Measurements from ENCODE around the gene CBLB.

CBLB gene

DNA sequence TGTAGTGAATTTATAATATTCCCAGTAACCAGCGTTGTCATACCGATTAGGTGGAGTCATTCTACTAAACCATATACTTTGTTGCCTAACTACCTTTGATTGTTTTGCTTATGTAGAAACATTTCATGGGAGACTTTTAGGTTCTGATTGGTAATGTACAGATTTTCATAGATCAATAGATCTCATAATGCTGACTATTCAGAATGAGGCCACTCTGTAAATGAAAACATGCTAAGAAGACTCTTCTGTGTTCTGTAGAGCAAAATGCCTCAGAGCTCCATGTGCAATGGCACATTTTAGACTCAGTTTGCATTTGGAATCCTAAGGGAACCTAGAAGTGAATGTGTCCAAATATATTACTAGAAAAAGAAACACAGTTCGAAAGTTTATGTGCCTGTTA, 20.0 kb downstream of the CBLB start:
- no peaks in the 10 kb centered on the region for H4K20me1 ChIP-seq (ENCODE audit: insufficient read depth, low read length)
- H3K9me3 ChIP-seq (ENCODE audit: insufficient read depth, low read length) = no peaks in the 10 kb centered on the region
- H3K9ac ChIP-seq (ENCODE audit: low read length) = no peak overlapping the region
- no peak overlapping the region for H3K27ac ChIP-seq (ENCODE audit: low read length)
- no peaks in the 10 kb centered on the region for H3K27me3 ChIP-seq (ENCODE audit: low read depth, low read length)
- peaks cover 24% of the 10 kb centered on the region for H3K4me1 ChIP-seq (ENCODE audit: low read length)
- no peak overlapping the region for H3K4me3 ChIP-seq (ENCODE audit: low read length)
- H3K36me3 ChIP-seq (replicated peaks; ENCODE audit: low read depth, low read length) = peaks cover 20% of the 10 kb centered on the region
- H3K4me2 ChIP-seq (ENCODE audit: low read length) = no peak overlapping the region
- no peak for TF ChIP-seq EZH2phosphoT487 (IDR thresholded peaks at IDR 0.05; ENCODE audit: low read depth)
- TF ChIP-seq, protein P1, sequence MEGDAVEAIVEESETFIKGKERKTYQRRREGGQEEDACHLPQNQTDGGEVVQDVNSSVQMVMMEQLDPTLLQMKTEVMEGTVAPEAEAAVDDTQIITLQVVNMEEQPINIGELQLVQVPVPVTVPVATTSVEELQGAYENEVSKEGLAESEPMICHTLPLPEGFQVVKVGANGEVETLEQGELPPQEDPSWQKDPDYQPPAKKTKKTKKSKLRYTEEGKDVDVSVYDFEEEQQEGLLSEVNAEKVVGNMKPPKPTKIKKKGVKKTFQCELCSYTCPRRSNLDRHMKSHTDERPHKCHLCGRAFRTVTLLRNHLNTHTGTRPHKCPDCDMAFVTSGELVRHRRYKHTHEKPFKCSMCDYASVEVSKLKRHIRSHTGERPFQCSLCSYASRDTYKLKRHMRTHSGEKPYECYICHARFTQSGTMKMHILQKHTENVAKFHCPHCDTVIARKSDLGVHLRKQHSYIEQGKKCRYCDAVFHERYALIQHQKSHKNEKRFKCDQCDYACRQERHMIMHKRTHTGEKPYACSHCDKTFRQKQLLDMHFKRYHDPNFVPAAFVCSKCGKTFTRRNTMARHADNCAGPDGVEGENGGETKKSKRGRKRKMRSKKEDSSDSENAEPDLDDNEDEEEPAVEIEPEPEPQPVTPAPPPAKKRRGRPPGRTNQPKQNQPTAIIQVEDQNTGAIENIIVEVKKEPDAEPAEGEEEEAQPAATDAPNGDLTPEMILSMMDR (IDR thresholded peaks at IDR 0.05; ENCODE audit: low read depth, low read length) = no peak
- H2AFZ ChIP-seq (ENCODE audit: low read depth, low read length) = no peak overlapping the region
- no peaks in the 10 kb centered on the region for H3K79me2 ChIP-seq (ENCODE audit: low read length)

DNA sequence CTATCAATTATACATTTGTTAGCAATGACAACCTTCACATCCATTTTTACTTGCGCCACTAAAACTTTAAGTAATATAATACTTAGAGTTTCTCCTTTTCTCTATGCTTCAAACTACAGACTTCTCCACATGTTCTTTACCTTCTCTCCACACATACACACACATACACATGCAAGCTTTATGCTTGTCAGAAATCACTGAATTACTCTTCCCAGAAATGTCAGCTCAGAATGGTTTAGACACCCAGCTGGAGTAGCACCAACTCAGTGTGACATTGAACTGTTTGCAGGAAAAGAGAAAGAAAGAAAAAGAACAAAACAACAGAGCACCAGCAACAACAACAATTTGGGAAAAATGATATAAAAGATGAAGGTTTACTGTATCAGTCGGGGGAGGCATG, 20.9 kb downstream of the CBLB start:
- H3K9me3 ChIP-seq (ENCODE audit: insufficient read depth, low read length) = no peaks in the 10 kb centered on the region
- no peak overlapping the region for H3K27ac ChIP-seq (ENCODE audit: low read length)
- H3K36me3 ChIP-seq (replicated peaks; ENCODE audit: low read depth, low read length) = peaks cover 13% of the 10 kb centered on the region
- H3K4me2 ChIP-seq (ENCODE audit: low read length) = no peak overlapping the region
- H3K27me3 ChIP-seq (ENCODE audit: low read depth, low read length) = no peaks in the 10 kb centered on the region
- H3K9ac ChIP-seq (ENCODE audit: low read length) = no peak overlapping the region
- H3K4me1 ChIP-seq (ENCODE audit: low read length) = peaks cover 14% of the 10 kb centered on the region
- no peak for TF ChIP-seq EZH2phosphoT487 (IDR thresholded peaks at IDR 0.05; ENCODE audit: low read depth)
- TF ChIP-seq, protein P1 (IDR thresholded peaks at IDR 0.05; ENCODE audit: low read depth, low read length) = no peak
- no peak overlapping the region for H3K4me3 ChIP-seq (ENCODE audit: low read length)
- no peaks in the 10 kb centered on the region for H3K79me2 ChIP-seq (ENCODE audit: low read length)
- no peaks in the 10 kb centered on the region for H4K20me1 ChIP-seq (ENCODE audit: insufficient read depth, low read length)
- H2AFZ ChIP-seq (ENCODE audit: low read depth, low read length) = no peak overlapping the region

DNA sequence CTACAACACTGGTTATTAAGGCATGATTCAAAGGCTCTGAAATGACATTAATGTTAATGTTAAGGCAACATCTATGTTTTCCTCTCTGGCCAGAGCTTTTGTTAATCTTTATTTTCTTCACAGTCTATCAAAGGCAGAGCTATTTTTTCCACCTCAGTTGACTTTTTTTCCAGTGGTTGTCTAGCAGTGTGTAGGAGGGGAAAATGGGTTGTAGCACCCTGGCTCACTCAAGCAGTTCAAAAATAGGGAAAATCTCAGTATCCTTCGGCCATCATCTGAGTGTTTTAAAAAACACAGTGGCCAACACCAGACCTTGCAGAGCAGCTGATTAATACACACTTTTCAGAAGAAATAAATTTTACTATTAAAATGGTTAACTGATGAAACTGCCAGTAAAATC, 21.4 kb downstream of the CBLB start:
- no peaks in the 10 kb centered on the region for H3K9me3 ChIP-seq (ENCODE audit: insufficient read depth, low read length)
- no peak overlapping the region for H3K9ac ChIP-seq (ENCODE audit: low read length)
- no peak overlapping the region for H3K4me3 ChIP-seq (ENCODE audit: low read length)
- H3K27me3 ChIP-seq (ENCODE audit: low read depth, low read length) = no peaks in the 10 kb centered on the region
- peaks cover 14% of the 10 kb centered on the region for H3K4me1 ChIP-seq (ENCODE audit: low read length)
- TF ChIP-seq, protein P1 (IDR thresholded peaks at IDR 0.05; ENCODE audit: low read depth, low read length) = no peak
- no peak for TF ChIP-seq EZH2phosphoT487 (IDR thresholded peaks at IDR 0.05; ENCODE audit: low read depth)
- no peaks in the 10 kb centered on the region for H4K20me1 ChIP-seq (ENCODE audit: insufficient read depth, low read length)
- H3K27ac ChIP-seq (ENCODE audit: low read length) = no peak overlapping the region
- H3K79me2 ChIP-seq (ENCODE audit: low read length) = no peaks in the 10 kb centered on the region
- H3K36me3 ChIP-seq (replicated peaks; ENCODE audit: low read depth, low read length) = peaks cover 13% of the 10 kb centered on the region
- no peak overlapping the region for H3K4me2 ChIP-seq (ENCODE audit: low read length)
- no peak overlapping the region for H2AFZ ChIP-seq (ENCODE audit: low read depth, low read length)

DNA sequence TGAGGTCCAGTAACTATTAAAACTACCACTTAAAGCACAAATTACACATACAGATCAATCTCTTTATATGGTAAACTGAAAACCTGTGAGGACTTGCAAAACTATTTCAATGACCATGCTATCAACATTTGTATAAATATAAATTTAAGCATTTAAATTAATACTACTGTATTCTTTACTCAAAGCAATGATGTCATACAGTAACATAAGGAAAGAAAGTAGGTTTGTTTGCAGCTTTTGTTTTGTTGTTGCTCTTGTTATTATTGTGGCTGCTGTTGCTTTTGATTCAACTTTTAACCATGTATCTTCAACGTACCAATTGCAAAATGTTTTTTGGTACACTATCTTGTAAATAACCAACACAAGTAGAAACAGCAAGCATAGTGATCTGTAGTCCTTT, 22.0 kb downstream of the CBLB start:
- H3K9ac ChIP-seq (ENCODE audit: low read length) = no peak overlapping the region
- H3K4me3 ChIP-seq (ENCODE audit: low read length) = no peak overlapping the region
- no peaks in the 10 kb centered on the region for H3K79me2 ChIP-seq (ENCODE audit: low read length)
- no peak overlapping the region for H3K27ac ChIP-seq (ENCODE audit: low read length)
- peaks cover 13% of the 10 kb centered on the region for H3K36me3 ChIP-seq (replicated peaks; ENCODE audit: low read depth, low read length)
- H3K27me3 ChIP-seq (ENCODE audit: low read depth, low read length) = no peaks in the 10 kb centered on the region
- no peak overlapping the region for H2AFZ ChIP-seq (ENCODE audit: low read depth, low read length)
- no peak overlapping the region for H3K4me2 ChIP-seq (ENCODE audit: low read length)
- no peaks in the 10 kb centered on the region for H3K9me3 ChIP-seq (ENCODE audit: insufficient read depth, low read length)
- no peaks in the 10 kb centered on the region for H4K20me1 ChIP-seq (ENCODE audit: insufficient read depth, low read length)
- H3K4me1 ChIP-seq (ENCODE audit: low read length) = peaks cover 14% of the 10 kb centered on the region
- TF ChIP-seq, protein P1 (IDR thresholded peaks at IDR 0.05; ENCODE audit: low read depth, low read length) = no peak
- TF ChIP-seq EZH2phosphoT487 (IDR thresholded peaks at IDR 0.05; ENCODE audit: low read depth) = no peak

Data from OCI-LY3 (cell line).